GM12872 (cell line): Measurements from ENCODE around the gene AP3D1.

Source experiments
- TF ChIP-seq, protein P1 (sequence below): IDR thresholded peaks from 3 replicates; pipeline ENCODE4 v1.5.1; 2011; ENCODE audit warnings: low read depth, mild to moderate bottlenecking, low read length, moderate library complexity; ENCODE audit not compliant: insufficient read depth

AP3D1 gene

DNA sequence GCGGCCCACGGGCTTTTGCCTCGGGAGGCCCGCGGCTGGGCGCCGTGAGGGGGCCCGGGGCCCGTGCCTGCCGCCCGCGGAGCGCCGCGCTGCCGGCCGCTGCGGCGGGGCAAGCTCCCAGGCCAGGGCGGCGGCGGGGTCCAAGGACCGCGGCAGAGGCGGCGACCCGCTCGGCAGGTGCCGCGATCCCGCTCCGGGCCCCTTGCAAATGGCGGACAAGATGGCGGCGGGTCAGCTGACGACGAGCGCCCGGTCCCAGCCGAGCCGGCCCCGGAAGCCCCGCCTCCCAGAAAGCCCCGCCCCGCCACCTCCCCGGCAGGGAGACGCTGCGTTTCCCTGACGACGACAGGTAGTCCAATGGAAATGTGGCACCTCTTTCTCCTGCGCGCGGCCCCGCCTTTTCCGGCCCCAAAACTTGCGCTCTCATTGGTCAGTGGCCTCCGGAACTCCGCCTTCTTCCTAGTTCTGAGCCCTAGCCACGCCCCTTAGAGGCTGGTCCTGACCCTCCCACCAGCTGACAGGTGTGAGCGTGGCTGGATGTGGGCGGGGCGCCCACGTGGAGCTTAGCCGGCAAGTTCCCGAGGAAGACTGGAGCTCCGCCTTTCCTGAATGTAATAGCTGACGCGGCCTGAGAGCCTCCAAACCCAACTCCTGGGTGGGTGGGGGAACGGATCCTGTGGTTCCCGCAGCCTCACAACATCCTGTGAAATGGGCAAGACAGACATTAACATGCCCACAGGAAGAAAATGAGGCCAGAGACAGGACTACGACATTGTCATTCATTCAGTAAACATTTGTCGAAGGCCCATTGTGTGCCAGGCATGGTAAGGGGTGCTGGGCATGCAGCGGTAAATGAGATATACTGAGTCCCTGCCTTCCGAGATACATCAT, at the start of gene AP3D1:
Gene AP3D1, minus strand, starts transcription at position 228 of the 891 bp plus-strand sequence. CDS start 232 bp downstream, outside the sequence.
- TF ChIP-seq, protein P1, sequence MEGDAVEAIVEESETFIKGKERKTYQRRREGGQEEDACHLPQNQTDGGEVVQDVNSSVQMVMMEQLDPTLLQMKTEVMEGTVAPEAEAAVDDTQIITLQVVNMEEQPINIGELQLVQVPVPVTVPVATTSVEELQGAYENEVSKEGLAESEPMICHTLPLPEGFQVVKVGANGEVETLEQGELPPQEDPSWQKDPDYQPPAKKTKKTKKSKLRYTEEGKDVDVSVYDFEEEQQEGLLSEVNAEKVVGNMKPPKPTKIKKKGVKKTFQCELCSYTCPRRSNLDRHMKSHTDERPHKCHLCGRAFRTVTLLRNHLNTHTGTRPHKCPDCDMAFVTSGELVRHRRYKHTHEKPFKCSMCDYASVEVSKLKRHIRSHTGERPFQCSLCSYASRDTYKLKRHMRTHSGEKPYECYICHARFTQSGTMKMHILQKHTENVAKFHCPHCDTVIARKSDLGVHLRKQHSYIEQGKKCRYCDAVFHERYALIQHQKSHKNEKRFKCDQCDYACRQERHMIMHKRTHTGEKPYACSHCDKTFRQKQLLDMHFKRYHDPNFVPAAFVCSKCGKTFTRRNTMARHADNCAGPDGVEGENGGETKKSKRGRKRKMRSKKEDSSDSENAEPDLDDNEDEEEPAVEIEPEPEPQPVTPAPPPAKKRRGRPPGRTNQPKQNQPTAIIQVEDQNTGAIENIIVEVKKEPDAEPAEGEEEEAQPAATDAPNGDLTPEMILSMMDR: no peak

DNA sequence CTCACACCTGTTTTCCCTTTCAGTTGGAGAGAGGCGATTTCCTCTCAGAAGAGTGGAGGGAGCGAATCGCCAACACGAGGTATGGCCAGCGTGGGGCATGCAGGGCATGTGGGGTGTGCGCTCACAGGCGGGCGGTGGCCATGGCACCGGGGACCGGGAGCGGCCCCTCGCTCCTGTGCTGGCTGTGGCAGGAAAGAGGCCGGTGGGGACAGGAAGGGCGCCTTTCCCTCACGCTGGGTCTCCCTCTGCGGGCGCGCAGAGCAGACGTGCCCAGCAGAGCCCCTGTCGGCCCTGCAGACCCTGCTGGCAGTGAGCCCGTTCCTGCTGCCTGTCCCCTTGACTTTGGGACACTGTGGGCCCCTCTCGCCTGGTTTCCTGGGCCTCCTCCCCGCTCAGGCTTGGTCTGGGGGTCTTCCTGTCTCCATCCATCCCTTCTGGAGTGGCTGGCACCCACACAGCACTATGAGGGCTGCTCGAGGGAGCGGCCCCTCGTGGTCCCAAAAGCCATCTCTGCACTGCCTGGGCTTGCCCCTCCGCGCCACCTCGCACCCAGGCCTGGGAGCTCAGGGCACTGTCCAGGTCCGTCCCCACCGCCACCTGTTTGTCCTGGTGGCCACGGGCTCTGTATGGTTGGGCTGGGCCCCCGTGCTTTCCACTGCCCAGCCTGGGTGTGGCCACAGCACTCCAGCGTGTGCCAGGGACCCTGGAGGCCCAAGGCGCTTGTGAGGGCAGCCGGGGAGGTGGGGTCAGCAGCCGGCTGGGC, 48.7 kb upstream of the AP3D1 start:
- TF ChIP-seq, protein P1: no peak

DNA sequence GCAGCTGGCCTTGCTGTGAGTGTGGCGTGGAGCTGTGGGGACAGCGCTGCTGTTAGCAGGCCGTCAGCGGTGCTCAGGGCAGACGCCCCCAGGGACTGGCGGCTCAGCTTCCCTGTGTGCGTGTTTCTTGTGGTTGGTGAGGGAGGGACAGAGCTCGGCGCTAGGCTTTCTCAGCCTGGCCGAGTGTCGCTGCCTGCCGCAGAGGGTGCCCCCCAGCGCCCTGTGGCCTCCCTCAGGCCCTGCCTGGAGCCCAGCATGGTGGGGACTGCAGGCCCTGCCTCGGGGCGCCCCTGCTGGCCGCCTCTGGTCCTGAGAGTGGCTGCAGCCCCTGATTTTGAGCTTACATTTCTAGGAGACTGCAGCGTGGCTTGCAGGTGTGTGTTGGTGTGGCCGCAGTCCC, 47.8 kb upstream of the AP3D1 start:
- TF ChIP-seq, protein P1: peak; percentile 51

DNA sequence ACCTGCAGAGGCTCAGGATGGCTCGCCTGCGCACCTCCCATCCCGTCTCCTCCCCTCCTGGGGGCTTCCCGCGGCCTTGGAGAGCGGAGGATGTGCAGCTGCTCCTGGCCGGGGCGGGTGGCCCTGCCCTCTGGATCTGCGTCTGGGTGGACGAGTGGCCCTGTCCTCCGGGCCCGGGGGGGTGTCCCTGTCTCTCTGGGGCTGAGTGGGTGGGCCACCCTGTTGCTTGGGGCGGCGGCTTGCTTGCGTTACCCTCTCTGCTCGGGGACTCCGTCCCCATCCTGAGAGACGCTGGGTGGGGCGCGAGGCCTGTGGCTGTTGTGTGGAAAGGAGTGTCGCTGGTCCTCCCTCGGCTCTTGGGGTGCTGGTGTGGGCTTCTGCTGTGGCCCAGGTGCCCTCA, 47.0 kb upstream of the AP3D1 start:
- TF ChIP-seq, protein P1: no peak

DNA sequence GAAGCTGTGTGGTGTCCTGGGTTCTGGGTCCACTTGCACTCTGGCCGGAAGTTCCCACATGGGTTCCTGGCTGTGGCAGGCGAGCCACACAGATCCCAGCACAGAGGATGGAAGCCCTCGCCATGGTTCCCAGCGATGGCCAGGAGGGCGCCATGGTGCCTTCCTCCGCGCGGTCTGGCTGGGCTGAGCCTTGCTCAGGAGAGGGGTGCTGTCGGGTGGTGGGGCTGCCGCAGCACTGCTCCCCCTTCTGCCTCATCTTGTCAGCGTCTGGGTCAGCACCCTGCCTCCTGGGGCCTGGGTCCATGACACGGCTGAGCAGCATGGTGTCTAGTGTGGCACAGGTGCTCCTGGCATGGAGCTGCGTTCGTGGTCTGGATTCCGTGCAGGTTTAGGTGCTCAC, 45.9 kb upstream of the AP3D1 start:
- TF ChIP-seq, protein P1: no peak

DNA sequence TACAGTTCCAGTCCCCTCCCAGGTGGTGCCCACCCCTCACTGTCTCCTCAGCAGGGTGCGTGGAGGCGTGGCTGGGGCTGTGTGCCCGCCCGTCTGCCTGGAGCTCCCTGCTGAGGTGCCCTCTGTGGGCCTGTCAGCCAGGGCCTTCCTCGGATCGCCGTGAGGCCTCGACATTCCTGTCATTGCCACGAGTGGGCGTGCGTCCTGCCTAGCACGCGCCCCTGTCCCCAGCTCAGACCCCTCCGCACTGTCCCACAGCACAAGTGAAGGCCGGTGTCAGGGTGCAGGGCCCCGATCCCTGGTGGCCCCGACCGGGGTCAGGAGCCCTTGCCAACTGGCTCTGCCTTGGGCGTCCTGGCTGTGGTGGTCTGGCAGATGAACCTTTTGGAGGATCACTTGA, 44.5 kb upstream of the AP3D1 start:
- TF ChIP-seq, protein P1: no peak

DNA sequence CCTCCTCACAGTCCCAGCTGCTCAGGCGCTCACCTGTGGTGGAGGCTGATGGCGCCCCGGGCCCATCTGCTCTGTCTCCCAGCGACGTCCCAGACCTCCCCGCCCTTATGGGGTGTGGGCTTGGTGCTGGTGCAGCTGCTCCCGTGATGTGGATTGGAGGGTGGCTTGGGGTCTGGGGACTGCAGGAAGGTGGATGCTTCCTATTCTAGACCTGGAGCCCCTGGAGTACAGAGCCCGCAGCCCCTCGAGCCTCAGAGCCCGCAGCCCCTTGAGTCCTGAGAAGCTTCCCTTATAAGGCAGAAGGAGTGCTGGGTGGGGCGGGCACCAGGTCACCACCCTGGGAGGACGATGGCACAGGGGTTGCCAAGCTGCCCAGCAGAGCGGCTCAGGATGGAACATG, 44.0 kb upstream of the AP3D1 start:
- TF ChIP-seq, protein P1: no peak
